Stimulated activated CD4-positive, alpha-beta T cell treated with anti-CD3 and anti-CD28 coated beads, Interleukin-1b, Interleukin-23, amount 100 ng/mL, for 4 hours (primary cell): ENCODE results near the gene POLN.

ENCODE experiments used
- DNase-seq, 2 donors: peaks; one replicate each; pipeline ENCODE4 v3.0.0-alpha.2; 2020; ENCODE audit warnings: low read depth in 2 of 2

Gene POLN

GRCh38 chr4:2116687-2117400 lies 125.1 kb downstream of the POLN start:
- no peak for DNase-seq

GRCh38 chr4:2105559-2105958 lies 136.4 kb downstream of the POLN start:
- no peak for DNase-seq

GRCh38 chr4:2104556-2105345 lies 137.2 kb downstream of the POLN start:
- DNase-seq = no peak

- no peak for DNase-seq
Measured at GRCh38 chr4:2103843-2104547, 137.9 kb downstream of the POLN start.

- DNase-seq = no peak
Measured at GRCh38 chr4:2103127-2103842, 138.6 kb downstream of the POLN start.

GRCh38 chr4:2102045-2102883 lies 139.7 kb downstream of the POLN start:
- no peak for DNase-seq

- DNase-seq = no peak
Measured at GRCh38 chr4:2101346-2102044, 140.4 kb downstream of the POLN start.

GRCh38 chr4:2096073-2096609 lies 145.8 kb downstream of the POLN start:
- no peak for DNase-seq

GRCh38 chr4:2095236-2096072 lies 146.5 kb downstream of the POLN start:
- no peak for DNase-seq

GRCh38 chr4:2094545-2094944 lies 147.4 kb downstream of the POLN start:
- DNase-seq = no peak

GRCh38 chr4:2093265-2093664 lies 148.7 kb downstream of the POLN start:
- DNase-seq = no peak

- DNase-seq = no peak
Measured at GRCh38 chr4:2092669-2093053, 149.3 kb downstream of the POLN start.

- no peak for DNase-seq
Measured at GRCh38 chr4:2091990-2092668, 149.8 kb downstream of the POLN start.

GRCh38 chr4:2090642-2091041 lies 151.3 kb downstream of the POLN start:
- no peak for DNase-seq

- no peak for DNase-seq
Measured at GRCh38 chr4:2089222-2089621, 152.7 kb downstream of the POLN start.

GRCh38 chr4:2087170-2087569 lies 154.8 kb downstream of the POLN start:
- no peak for DNase-seq

- DNase-seq = no peak
Measured at GRCh38 chr4:2085496-2085901, 156.4 kb downstream of the POLN start.

GRCh38 chr4:2084316-2084715 lies 157.6 kb downstream of the POLN start:
- DNase-seq = no peak

GRCh38 chr4:2083826-2084160 lies 158.1 kb downstream of the POLN start:
- no peak for DNase-seq
